HFF-Myc (cell line): ENCODE results near the gene TANC1.

ENCODE experiments used
- DNase-seq: peaks from one replicate; pipeline ENCODE4 v3.0.0-alpha.2; 2011; ENCODE audit warnings: low read depth; ENCODE audit errors: extremely low read depth
- H3K4me3 ChIP-seq: replicated peaks from 2 replicates; pipeline ENCODE4 v1.5.1; 2011; ENCODE audit warnings: low read depth, mild to moderate bottlenecking, control low read depth, low read length
- CTCF ChIP-seq: IDR thresholded peaks from 2 replicates; pipeline ENCODE4 v1.5.1; 2012; ENCODE audit warnings: mild to moderate bottlenecking, low read depth, low read length, control low read depth; ENCODE audit errors: missing control alignments

TANC1 gene

GRCh38 chr2:158975271-158975921 is 7.0 kb downstream of the TANC1 start:
- no peak overlapping the region for H3K4me3 ChIP-seq
- no peak for TF ChIP-seq CTCF
- DNase-seq = no peak

GRCh38 chr2:158979772-158980171 is 11.3 kb downstream of the TANC1 start:
- H3K4me3 ChIP-seq = no peak overlapping the region
- no peak for TF ChIP-seq CTCF
- no peak for DNase-seq

GRCh38 chr2:158984604-158985135 is 16.2 kb downstream of the TANC1 start:
- H3K4me3 ChIP-seq = no peak overlapping the region
- TF ChIP-seq CTCF = no peak
- no peak for DNase-seq

- TF ChIP-seq CTCF = no peak
- no peak overlapping the region for H3K4me3 ChIP-seq
- no peak for DNase-seq
Measured at GRCh38 chr2:158988501-158988900, 20.1 kb downstream of the TANC1 start.

- DNase-seq = no peak
- TF ChIP-seq CTCF = no peak
- H3K4me3 ChIP-seq = no peak overlapping the region
Measured at GRCh38 chr2:158989165-158989564, 20.7 kb downstream of the TANC1 start.

- DNase-seq = peak; percentile 26
- no peak overlapping the region for H3K4me3 ChIP-seq
- TF ChIP-seq CTCF = no peak
Measured at GRCh38 chr2:158990397-158991214, 22.2 kb downstream of the TANC1 start.
